ENCODE measurements around the gene RPSA.

Gene RPSA

DNA sequence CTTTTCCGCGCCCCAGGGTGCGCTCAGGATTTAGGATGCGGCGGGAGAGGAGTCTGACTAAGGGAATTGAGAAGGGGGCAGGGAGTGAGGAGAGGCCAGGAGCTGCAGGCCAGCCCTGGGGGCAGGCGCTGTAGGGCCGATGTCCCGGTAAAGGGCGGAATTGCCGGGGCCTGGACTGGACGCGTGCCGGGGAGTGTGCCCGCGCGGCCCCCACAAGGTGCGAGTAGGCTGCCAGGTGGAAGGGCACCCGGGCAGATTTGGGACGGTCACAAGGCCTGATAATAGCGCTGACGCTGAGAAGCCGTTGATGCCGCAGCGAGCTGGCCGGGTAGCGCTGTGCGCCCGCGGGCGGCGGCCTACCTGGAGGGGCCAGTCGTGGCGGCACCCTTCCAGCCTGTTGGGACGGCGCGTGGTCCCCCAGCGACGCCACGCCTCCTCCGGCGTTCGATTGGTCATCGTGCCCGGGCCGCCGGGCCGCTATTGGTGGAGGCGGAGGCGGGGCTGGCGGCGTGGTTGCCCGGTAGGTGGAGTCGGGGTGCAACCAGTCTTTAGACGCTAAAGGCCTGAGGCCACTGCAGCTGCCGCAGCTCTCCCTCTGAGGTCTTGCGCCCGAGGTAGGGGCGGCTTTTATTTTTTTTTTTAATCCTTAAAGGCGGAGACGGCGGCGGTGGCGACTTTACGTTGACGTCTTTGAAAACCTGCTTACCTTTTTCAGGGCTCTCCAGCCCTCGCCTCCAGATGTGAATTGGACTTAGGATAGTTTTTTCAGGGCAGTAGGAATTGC lies 22.4 kb upstream of the RPSA start:
- Mint-ChIP-seq H3K36me3 (ENCODE audit: low read depth) (peaks cover 20% of the 10 kb centered on the region), H3K4me3 (peak overlapping the region; percentile 99), H3K27me3 (no peaks in the 10 kb centered on the region), H3K9me3 (no peaks in the 10 kb centered on the region), H3K27ac (peak overlapping the region; percentile 100), H3K4me1 (ENCODE audit: low read depth) (peaks cover 58% of the 10 kb centered on the region)

DNA sequence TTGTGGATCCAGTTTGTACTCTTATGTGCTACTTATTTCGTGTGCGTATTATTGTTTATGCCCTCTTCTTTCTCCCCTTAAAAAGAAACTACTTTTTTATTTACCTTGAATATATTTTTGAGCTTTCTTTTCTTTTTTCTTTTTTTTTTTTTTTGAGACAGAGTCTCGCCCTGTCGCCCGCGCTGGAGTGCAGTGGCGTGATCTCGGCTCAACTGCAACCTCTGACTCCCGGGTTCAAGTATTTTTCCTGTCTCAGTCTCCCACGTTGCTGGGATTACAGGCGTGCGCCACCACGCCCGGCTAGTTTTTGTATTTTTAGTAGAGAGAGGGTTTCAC lies 21.9 kb upstream of the RPSA start:
- Mint-ChIP-seq H3K27me3 (no peaks in the 10 kb centered on the region), H3K36me3 (ENCODE audit: low read depth) (peaks cover 25% of the 10 kb centered on the region), H3K27ac (peak overlapping the region; percentile 68), H3K9me3 (no peaks in the 10 kb centered on the region), H3K4me3 (peak overlapping the region; percentile 99), H3K4me1 (ENCODE audit: low read depth) (peaks cover 63% of the 10 kb centered on the region)

DNA sequence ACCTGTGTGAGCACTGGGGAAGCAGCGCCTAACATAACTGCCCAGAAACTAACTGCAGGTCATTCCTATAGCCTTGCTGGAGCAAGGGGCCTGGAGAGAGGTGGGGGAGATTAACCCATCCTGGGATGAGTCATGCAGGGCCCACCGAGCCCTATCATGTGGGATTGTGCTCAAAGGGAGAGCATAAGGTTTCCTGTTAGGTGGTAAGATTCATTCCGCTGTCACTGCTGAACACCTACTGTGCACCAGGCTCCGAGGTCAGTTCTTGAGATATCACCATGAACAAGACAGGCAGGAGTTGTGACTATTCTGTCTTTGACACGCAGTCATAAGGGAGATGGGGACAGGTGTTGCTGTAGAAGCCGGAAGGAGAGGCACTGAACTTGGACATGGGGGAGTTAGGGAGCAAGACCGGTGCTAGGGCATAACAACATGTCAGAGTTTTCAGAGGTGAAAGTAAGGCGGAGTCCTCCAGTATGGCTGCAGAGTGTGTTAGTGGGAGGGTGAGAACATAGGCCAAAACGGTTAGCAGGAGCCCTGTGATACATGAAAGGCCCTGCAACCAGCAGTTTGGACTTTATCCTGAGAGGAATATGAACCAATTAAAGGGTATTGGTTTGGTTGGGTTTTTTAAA lies 20.9 kb upstream of the RPSA start:
- H3K4me3 Mint-ChIP-seq: peak overlapping the region; percentile 99
- no peaks in the 10 kb centered on the region for H3K27me3 Mint-ChIP-seq

DNA sequence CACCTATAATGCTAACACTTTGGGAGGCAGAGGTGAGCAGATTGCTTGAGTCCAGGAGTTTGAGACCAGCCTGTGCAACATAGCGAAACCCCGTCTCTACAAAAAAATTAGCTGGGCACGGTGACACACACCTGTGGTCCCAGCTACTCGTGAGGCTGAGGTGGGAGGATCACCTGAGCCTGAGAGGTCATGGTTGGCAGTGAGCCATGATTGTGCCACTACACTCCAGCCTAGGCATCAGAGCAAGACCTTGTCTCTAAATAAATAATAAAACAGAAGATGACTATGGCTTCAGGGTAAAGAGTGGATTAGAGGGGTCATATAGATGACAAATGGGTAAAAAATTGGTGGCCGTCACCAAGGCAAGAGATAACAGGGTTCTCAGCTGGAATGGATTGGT lies 20.2 kb upstream of the RPSA start:
- Mint-ChIP-seq H3K4me1 (ENCODE audit: low read depth) (peaks cover 65% of the 10 kb centered on the region), H3K36me3 (ENCODE audit: low read depth) (peaks cover 39% of the 10 kb centered on the region), H3K27me3 (no peaks in the 10 kb centered on the region), H3K9me3 (no peaks in the 10 kb centered on the region), H3K27ac (peak overlapping the region; percentile 38), H3K4me3 (peak overlapping the region; percentile 38)

More for the DNA sequence above, 20.9 kb upstream of the RPSA start:
- peak overlapping the region; percentile 88 for H3K27ac Mint-ChIP-seq
- no peaks in the 10 kb centered on the region for H3K9me3 Mint-ChIP-seq
- H3K36me3 Mint-ChIP-seq (ENCODE audit: low read depth): peaks cover 31% of the 10 kb centered on the region
- H3K4me1 Mint-ChIP-seq (ENCODE audit: low read depth): peaks cover 65% of the 10 kb centered on the region

- Mint-ChIP-seq H3K4me3 (no peak overlapping the region), H3K27ac (peak overlapping the region; percentile 38), H3K9me3 (no peaks in the 10 kb centered on the region), H3K4me1 (ENCODE audit: low read depth) (peaks cover 61% of the 10 kb centered on the region), H3K27me3 (no peaks in the 10 kb centered on the region), H3K36me3 (ENCODE audit: low read depth) (peaks cover 48% of the 10 kb centered on the region)
Observed at GRCh38 chr3:39387411-39387975, 19.0 kb upstream of the RPSA start.

- no peaks in the 10 kb centered on the region for H3K27me3 Mint-ChIP-seq
- H3K4me3 Mint-ChIP-seq: no peak overlapping the region
- H3K9me3 Mint-ChIP-seq: no peaks in the 10 kb centered on the region
- H3K27ac Mint-ChIP-seq: peak overlapping the region; percentile 38
- H3K36me3 Mint-ChIP-seq (ENCODE audit: low read depth): peaks cover 54% of the 10 kb centered on the region
- H3K4me1 Mint-ChIP-seq (ENCODE audit: low read depth): peaks cover 55% of the 10 kb centered on the region
Observed at GRCh38 chr3:39388153-39388552, 18.4 kb upstream of the RPSA start.

- H3K27ac Mint-ChIP-seq: peak overlapping the region; percentile 46
- H3K36me3 Mint-ChIP-seq (ENCODE audit: low read depth): peaks cover 60% of the 10 kb centered on the region
- H3K27me3 Mint-ChIP-seq: no peaks in the 10 kb centered on the region
- peak overlapping the region; percentile 50 for H3K4me3 Mint-ChIP-seq
- peaks cover 55% of the 10 kb centered on the region for H3K4me1 Mint-ChIP-seq (ENCODE audit: low read depth)
- H3K9me3 Mint-ChIP-seq: no peaks in the 10 kb centered on the region
Observed at GRCh38 chr3:39388741-39389248, 17.7 kb upstream of the RPSA start.

GRCh38 chr3:39390181-39390580 lies 16.3 kb upstream of the RPSA start:
- H3K4me3 Mint-ChIP-seq: no peak overlapping the region
- peaks cover 46% of the 10 kb centered on the region for H3K4me1 Mint-ChIP-seq (ENCODE audit: low read depth)
- H3K27me3 Mint-ChIP-seq: no peaks in the 10 kb centered on the region
- H3K27ac Mint-ChIP-seq: peak overlapping the region; percentile 10
- no peaks in the 10 kb centered on the region for H3K9me3 Mint-ChIP-seq
- peaks cover 71% of the 10 kb centered on the region for H3K36me3 Mint-ChIP-seq (ENCODE audit: low read depth)

DNA sequence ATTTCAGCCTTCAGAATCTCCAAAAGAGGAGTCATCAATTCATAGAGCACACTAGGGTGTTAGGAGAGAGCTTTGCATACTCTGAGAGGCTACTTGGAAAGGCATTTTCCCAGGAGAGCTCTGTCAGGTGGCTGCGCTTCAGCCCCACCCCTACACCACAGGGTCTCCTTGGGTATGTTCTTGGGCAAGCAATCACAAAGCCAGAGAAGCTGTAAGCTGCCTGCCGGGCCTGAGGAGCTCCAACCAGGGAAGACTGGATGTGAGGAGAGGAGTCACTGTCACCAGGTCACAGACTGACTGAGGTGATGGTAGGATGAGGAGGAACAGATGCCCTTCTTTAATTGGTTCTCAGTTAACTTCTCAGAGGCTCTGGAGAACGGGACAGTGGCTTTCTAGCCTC lies 9.8 kb upstream of the RPSA start:
- H3K4me1 Mint-ChIP-seq (ENCODE audit: low read depth): peaks cover 2% of the 10 kb centered on the region
- no peaks in the 10 kb centered on the region for H3K9me3 Mint-ChIP-seq
- H3K27ac Mint-ChIP-seq: no peak overlapping the region
- peaks cover 86% of the 10 kb centered on the region for H3K36me3 Mint-ChIP-seq (ENCODE audit: low read depth)
- H3K4me3 Mint-ChIP-seq: no peak overlapping the region
- no peaks in the 10 kb centered on the region for H3K27me3 Mint-ChIP-seq

- no peak overlapping the region for H3K27ac Mint-ChIP-seq
- no peak overlapping the region for H3K4me3 Mint-ChIP-seq
- H3K36me3 Mint-ChIP-seq (ENCODE audit: low read depth): peaks cover 71% of the 10 kb centered on the region
- H3K9me3 Mint-ChIP-seq: no peaks in the 10 kb centered on the region
- peaks cover 9% of the 10 kb centered on the region for H3K4me1 Mint-ChIP-seq (ENCODE audit: low read depth)
- H3K27me3 Mint-ChIP-seq: no peaks in the 10 kb centered on the region
Observed at GRCh38 chr3:39398700-39399099, 7.8 kb upstream of the RPSA start.

- Mint-ChIP-seq H3K27ac (no peak overlapping the region), H3K36me3 (ENCODE audit: low read depth) (peaks cover 49% of the 10 kb centered on the region), H3K4me3 (no peak overlapping the region), H3K4me1 (ENCODE audit: low read depth) (peaks cover 21% of the 10 kb centered on the region), H3K27me3 (no peaks in the 10 kb centered on the region), H3K9me3 (no peaks in the 10 kb centered on the region)
Observed at GRCh38 chr3:39401983-39402382, 4.5 kb upstream of the RPSA start.

DNA sequence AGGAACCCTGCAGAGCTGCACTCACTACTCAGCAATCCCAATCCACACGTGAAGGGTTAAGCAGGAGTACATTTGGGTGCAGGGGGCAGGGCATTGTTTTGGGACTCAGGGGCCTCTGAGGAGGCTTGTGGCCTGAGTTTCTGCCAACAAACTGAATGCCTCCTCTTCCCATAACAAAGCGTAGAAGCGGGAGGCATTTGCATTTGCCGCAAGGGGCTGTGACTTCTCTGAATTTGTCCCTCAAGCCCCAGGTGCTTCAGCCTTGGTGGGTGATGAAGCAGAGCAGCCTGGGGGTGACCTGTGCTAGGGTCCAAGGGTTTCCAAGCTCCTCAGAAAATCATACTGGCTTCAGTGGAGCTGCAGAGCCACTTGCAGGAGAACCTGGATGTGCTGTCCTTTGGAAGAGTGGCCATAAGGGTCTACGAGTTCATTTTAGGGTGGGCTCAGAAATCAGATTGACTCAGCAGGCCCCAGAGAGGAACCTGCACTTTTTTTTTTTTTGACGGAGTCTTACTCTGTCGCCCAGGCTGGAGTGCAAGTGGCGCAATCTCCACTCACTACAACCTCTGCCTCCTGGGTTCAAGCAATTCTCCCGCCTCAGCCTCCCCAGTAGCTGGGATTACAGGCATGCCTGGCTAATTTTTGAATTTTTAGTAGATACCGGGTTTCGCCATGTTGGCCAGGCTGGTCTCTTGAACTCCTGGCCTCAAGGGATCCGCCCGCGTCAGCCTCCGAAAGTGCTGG lies 1.4 kb upstream of the RPSA start:
- Mint-ChIP-seq H3K4me3 (peak overlapping the region; percentile 92), H3K27ac (peak overlapping the region; percentile 100), H3K9me3 (no peaks in the 10 kb centered on the region), H3K4me1 (ENCODE audit: low read depth) (peaks cover 50% of the 10 kb centered on the region), H3K27me3 (no peaks in the 10 kb centered on the region), H3K36me3 (ENCODE audit: low read depth) (peaks cover 54% of the 10 kb centered on the region)

- H3K27ac Mint-ChIP-seq: peak overlapping the region; percentile 100
- H3K4me1 Mint-ChIP-seq (ENCODE audit: low read depth): peaks cover 57% of the 10 kb centered on the region
- no peaks in the 10 kb centered on the region for H3K27me3 Mint-ChIP-seq
- peaks cover 55% of the 10 kb centered on the region for H3K36me3 Mint-ChIP-seq (ENCODE audit: low read depth)
- H3K9me3 Mint-ChIP-seq: no peaks in the 10 kb centered on the region
- peak overlapping the region; percentile 92 for H3K4me3 Mint-ChIP-seq
Observed at GRCh38 chr3:39405687-39406367, 693 bp upstream of the RPSA start.

DNA sequence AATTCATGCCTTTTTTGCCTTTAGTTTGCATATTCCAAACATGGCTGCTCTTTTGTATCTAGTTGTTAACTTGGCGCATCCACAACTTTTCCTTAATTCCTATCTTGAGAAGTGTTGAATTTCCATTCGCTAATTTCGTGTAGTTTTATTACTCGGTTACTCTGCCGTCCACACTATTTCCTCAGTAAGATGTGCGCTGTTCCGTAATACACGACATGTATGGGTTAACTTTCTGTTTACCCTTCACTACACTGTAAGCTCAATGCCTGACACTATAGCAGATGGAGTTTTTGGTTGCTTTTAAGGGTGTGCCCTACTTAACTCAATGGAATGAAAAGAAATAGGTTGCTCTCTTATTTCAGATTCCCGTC lies 724 bp downstream of the RPSA start:
- H3K27me3 Mint-ChIP-seq: no peaks in the 10 kb centered on the region
- peak overlapping the region; percentile 100 for H3K27ac Mint-ChIP-seq
- peaks cover 64% of the 10 kb centered on the region for H3K4me1 Mint-ChIP-seq (ENCODE audit: low read depth)
- H3K36me3 Mint-ChIP-seq (ENCODE audit: low read depth): peaks cover 58% of the 10 kb centered on the region
- no peaks in the 10 kb centered on the region for H3K9me3 Mint-ChIP-seq
- H3K4me3 Mint-ChIP-seq: peak overlapping the region; percentile 92
